ENCODE results near the gene GPR142. TPM values are rescaled to one million over a fixed set of nuclear protein-coding genes. Genes with fewer than 3 reads are reported as not detected.
A peak's percentile ranks its signal among the peaks of the same experiment; 100 is the strongest.

Gene GPR142
- total RNA-seq, 1 donor from 2014 or later = 0.68 TPM

- no peak for DNase-seq
Observed at GRCh38 chr17:74371653-74372147, 4.4 kb downstream of the GPR142 start.

DNA sequence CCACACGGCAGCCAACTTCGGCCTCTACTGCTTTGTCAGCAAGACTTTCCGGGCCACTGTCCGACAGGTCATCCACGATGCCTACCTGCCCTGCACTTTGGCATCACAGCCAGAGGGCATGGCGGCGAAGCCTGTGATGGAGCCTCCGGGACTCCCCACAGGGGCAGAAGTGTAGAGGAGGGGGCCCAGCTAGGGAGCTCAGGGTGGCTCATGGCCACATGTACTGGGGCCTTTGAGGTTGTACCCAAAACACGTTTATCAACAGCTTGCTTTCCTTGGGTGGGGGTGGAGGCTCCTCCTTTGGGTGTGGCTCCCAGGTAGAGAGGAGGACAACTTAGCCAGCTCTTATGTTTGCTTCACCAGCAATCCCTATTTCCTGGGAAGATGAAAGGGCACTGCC, 5.1 kb downstream of the GPR142 start:
- DNase-seq = no peak

- no peak for DNase-seq
Observed at GRCh38 chr17:74373838-74374606, 6.7 kb downstream of the GPR142 start.

- DNase-seq = no peak
Observed at GRCh38 chr17:74374858-74375257, 7.6 kb downstream of the GPR142 start.

- DNase-seq = peak; percentile 88
Observed at GRCh38 chr17:74379495-74380085, 12.3 kb downstream of the GPR142 start.

GRCh38 chr17:74380086-74380958, 13.0 kb downstream of the GPR142 start:
- no peak for DNase-seq

GRCh38 chr17:74380959-74381808, 13.9 kb downstream of the GPR142 start:
- no peak for DNase-seq

DNA sequence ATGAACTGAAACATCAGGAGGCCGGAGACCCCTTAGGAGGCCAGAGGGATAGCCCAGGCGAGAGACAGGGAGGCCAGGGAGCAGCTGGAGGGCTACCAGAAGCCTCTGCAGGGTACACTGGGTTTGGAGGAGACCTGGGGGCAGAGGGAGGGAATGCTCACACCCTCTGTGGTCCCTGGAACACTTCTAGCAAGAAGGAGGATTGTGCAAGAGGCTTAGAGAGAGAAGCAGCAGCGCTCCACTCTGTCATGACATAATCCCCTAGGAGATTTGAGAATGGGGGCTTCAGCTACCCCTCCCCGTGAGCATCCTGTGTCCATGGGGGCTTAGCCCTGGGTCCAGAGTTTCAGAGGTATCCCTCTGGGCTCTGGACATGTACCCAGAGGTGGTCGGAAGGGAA, 15.8 kb downstream of the GPR142 start:
- no peak for DNase-seq

- DNase-seq = no peak
Observed at GRCh38 chr17:74385201-74385600, 17.9 kb downstream of the GPR142 start.

DNA sequence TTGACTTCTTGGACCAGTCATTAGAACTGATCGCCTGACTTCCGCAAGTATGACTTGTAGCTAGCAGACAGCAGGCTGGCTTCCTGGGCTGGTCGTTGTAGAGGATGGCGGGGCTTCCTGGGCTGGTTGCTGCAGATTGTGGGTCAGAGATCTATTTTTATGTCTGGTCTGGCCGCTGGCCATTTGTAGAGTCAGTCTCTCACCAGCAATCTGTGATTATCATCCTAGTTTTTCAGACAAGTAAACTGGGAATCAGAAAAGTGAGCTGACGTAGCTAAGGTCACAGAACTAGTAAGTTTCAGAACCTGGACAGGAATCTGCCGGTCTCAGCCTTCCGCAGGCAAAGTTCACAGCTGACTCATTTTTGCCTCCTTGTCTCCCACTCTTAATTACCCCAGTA, 19.1 kb downstream of the GPR142 start:
- peak; percentile 19 for DNase-seq

- no peak for DNase-seq
Observed at GRCh38 chr17:74387365-74388218, 20.3 kb downstream of the GPR142 start.

DNA sequence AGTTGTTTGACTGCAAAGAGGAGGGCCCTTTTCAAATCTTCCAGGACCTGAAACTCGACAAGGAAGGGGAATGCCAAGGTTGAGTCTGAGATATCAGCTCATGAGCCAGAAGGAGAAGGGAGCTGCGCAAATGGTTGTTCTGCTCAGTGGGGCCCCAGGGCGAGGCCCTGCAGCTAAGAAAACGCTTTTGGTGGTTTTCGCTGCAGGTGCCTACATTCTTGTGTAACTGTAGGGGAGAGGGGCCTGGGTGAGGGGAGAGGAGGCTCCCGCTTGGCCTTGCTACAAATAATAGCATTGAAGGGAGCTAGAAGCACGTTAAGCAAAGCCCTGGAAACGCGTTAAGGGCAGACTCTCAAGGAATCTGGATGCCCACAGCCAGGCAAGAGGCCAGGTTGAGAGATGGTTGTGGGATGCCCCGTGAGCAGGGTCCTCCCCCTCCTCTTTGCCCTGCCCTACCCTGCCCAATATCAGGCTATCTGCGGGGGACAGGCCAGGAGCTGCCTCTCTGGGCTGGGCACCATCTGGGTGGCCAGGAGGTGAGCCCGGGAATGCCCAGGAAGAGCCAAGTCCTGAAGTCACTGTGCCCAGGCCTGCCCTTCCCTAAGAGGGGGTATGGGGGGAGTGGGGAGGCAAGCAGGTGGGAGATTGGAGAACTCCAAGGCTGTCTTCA, 21.9 kb downstream of the GPR142 start:
- DNase-seq = no peak

DNA sequence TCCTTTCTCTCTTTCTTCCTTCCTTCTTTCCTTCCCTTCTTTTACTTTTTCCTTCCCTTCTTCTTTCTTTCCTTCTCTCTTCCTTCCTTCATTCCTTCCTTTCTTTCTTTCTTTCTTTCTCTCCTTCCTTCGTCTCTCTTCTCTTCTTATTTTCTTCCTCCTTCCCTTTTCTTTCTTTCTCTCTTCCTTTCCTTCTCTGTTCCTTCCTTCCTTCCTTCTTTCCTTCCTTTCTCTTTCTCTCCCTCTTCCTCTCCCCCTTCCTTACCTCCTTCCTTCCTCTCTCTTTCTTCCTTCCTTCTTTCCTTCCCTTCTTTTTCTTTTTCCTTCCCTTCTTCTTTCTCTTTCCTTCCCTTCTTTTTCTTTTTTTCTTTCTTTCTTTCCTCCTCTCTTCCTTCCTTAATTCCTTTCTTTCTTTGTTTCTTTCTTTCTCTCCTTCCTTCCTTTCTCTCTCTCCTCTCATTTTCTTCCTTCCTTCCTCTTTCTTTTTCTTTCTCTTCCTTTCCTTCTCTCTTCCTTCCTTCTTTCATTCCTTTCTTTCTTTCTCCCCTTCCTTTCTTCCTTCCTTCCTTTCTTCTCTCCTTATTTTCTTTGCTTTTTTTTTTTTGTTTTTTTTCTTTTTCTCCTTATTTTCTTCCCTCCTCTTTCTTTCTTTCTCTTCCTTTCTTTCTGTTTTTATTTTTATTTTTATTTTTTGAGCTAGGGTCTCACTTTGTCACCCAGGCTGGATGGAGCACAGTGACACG, 22.8 kb downstream of the GPR142 start:
- DNase-seq = no peak

DNA sequence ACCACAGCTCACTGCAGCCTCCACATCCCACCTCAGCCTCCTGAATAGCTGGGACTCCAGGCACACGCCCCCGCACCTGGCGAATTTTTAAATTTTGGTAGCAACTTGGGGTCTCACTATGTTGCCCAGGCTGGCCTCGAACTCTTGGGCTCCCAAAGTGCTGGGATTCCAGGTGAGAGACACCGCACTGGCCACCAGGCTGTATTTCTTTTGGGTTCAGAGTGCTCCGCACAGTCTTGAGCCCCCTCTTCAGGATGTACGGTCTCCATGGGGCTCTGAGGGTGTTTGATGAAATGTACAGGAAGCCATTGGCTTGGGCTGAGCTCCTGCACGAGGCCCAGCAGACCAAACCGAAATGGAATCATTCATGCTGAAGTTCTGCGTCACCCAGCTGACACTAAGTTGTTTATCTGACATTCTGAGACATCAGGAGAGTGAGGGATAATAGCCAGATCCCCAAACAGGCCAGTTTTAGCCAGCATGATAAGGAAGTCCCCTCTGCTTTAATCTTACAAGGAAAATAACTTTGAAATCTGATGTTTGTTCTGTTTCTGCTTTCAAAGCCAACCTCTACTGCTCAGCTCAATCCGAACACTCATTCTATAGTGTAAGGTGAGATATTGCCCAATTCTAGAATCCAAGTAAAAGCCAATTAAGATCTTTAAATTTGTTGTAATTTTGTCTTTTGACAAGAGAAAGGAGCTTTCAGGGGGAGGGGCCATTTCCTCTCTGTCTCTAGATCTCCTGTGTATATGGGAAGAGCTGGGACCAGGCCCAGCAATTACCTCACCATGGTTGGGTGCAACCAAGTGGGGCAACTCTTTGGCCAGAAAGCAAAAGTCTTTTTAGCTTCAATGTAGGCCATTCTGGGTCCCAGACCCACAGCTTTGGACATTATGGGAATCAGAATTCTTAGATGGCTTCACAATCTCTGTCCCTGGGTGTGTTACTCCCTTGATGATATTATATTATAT, 23.7 kb downstream of the GPR142 start:
- no peak for DNase-seq

- DNase-seq = no peak
Observed at GRCh38 chr17:74391771-74392170, 24.5 kb downstream of the GPR142 start.

GRCh38 chr17:74392848-74393247, 25.5 kb downstream of the GPR142 start:
- no peak for DNase-seq

DNA sequence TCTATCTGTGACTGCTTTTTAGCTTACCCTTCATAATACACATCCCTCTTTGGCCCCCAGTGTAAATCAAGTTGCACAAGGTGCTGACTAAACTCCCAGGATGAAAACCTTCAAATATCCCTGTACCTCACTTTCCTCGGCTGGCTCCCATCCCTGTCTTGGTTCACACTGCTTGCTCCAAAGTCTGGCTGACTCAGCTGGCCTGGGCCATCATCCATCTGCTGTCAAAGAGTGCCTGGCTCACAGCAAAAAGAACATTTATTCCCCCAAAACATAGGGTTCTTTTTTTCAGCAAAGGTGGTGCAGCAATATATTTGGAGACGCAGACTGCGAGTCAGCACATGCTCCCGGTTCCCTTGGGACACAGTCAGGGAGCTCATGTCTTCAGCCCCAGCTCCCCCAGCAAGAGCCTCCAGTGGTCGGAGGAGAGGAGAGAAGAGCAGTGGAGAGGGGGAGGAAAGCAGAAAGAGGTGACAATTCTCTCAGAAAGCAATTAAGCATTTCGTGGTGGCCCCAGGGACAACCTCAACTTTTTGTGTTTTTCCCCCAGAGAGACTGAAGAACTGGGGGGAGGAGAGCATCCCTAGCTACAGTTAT, 26.1 kb downstream of the GPR142 start:
- no peak for DNase-seq

DNA sequence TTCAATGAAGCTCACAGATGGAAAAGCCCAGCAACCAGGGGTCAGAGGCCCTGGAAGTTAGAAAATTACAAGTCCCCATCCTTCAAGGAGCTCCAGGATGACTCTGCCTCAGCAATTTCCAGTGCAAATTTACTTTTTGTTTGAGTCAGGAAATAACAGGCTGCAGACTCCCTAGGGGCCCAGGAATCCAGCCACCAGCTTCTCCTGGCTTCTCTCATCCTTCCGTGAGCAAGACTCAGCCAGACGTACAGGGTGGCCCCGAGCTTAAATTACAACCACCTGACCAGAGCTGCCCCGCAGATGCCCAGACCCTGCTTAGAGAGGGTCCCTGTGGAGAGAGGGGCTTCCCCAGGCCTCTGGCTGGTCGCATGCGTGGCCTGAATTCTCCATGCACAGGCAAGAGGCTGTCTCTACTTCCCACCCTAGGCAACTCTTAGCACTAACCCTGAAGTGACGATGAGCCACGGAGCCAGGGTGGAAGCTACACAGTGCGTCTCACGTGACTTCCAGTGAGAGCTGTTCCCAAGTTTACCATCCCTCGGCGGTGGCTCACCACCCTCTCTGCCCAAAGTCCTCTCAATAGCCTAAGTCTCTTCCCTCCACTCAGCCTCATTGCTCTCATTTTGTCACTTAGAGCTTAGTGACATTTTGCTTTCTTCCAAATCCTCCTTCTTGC, 27.1 kb downstream of the GPR142 start:
- DNase-seq = no peak

Measured in dermis blood vessel endothelial cell (primary cell).